GM12878 (cell line): Measurements from ENCODE around the gene PHOSPHO1. TPM values are rescaled to one million over a fixed set of nuclear protein-coding genes. Genes with fewer than 3 reads are reported as not detected.
A peak's percentile ranks its signal among the peaks of the same experiment; 100 is the strongest.

Source experiments
- ATAC-seq: fragments of 200-7000 bp; cut with Tn5 transposase; 3 replicates; pipeline ENCODE4 v1.9.1; 2020; ENCODE audit warnings: mild to moderate bottlenecking, moderate library complexity
- BruUV-seq: library from RNA; stranded (reverse); fragments of 400-500 nt; replicated peaks from 2 replicates; lab custom pipeline; 2021; lab: Mats Ljungman, UMichigan
- CTCF ChIA-PET: fragments of 300-600 bp; sonication (Branson Sonifier 250); formaldehyde crosslinking; extraction: SDS; loops from one replicate; lab custom pipeline; 2021; ENCODE audit warnings: inconsistent platforms; lab: Yijun Ruan, JAX
- POLR2A ChIA-PET: fragments of 350-600 bp; formaldehyde crosslinking; extraction: SDS; loops from one replicate; lab custom pipeline; 2021; ENCODE audit warnings: inconsistent platforms; lab: Charles Lee
- RAD21 ChIA-PET: fragments of 300-600 bp; sonication (Branson Sonifier 250); formaldehyde crosslinking; loops from one replicate; lab custom pipeline; 2023; ENCODE audit warnings: antibody characterized with exemption; ENCODE audit not compliant: unreplicated experiment; lab: Charles Lee
- SMC1A ChIA-PET: fragments of 300-600 bp; sonication (Branson Sonifier 250); formaldehyde crosslinking; loops from one replicate; lab custom pipeline; 2023; ENCODE audit not compliant: unreplicated experiment, uncharacterized antibody; lab: Charles Lee
- DNase-seq: peaks from one replicate; pipeline ENCODE4 v3.0.0-alpha.2; 2011; ENCODE audit warnings: low read depth, low spot score
- FAIRE-seq: peaks from 3 replicates; lab custom pipeline; 2011; peaks lifted over from hg19 to GRCh38; lab: Jason Lieb, UNC
- H2AFZ ChIP-seq: 2 replicates; pipeline ENCODE4 v1.6.0; 2011; ENCODE audit warnings: low read depth, low read length, control low read depth; ENCODE audit not compliant: control insufficient read depth
- H3K27ac ChIP-seq: 2 replicates; pipeline ENCODE4 v1.5.1; 2011; ENCODE audit warnings: control low read depth; ENCODE audit not compliant: control insufficient read depth, insufficient read depth
- H3K27me3 ChIP-seq, 2 experiments: replicated peaks in 1 of 2; 2 replicates each; pipeline versions ENCODE4 v1.6.0 to v1.6.1; 2011; ENCODE audit warnings: low read length in 1 of 2; ENCODE audit not compliant: control insufficient read depth in 2 of 2, insufficient read depth in 2 of 2
- H3K36me3 ChIP-seq, 2 experiments: 2 replicates each; pipeline ENCODE4 v1.5.1; 2011; ENCODE audit warnings: low read length in 1 of 2; ENCODE audit not compliant: control insufficient read depth in 2 of 2, insufficient read depth in 2 of 2
- H3K4me1 ChIP-seq: 2 replicates; pipeline ENCODE4 v1.6.1; 2011; ENCODE audit warnings: mild to moderate bottlenecking, low read length, moderate library complexity, mixed read lengths; ENCODE audit not compliant: control insufficient read depth, insufficient read depth
- H3K4me2 ChIP-seq: 2 replicates; pipeline ENCODE4 v1.6.0; 2011; ENCODE audit warnings: control low read depth; ENCODE audit not compliant: control insufficient read depth, insufficient read depth
- H3K4me3 ChIP-seq: fragments of 200-600 bp; sonication (generic); 2 replicates; pipeline ENCODE4 v1.5.1; 2016
- H3K79me2 ChIP-seq: 2 replicates; pipeline ENCODE4 v1.6.0; 2011; ENCODE audit warnings: low read length; ENCODE audit not compliant: control insufficient read depth, insufficient read depth
- H3K9ac ChIP-seq: 2 replicates; pipeline ENCODE4 v1.8.0; 2011; ENCODE audit warnings: low read length, control low read depth, mixed read lengths; ENCODE audit not compliant: control insufficient read depth, insufficient read depth
- H3K9me3 ChIP-seq: replicated peaks from 3 replicates; pipeline ENCODE4 v1.5.1; 2011; ENCODE audit warnings: mild to moderate bottlenecking, low read length; ENCODE audit not compliant: control insufficient read depth, insufficient read depth
- H4K20me1 ChIP-seq: 2 replicates; pipeline ENCODE4 v1.6.0; 2011; ENCODE audit not compliant: control insufficient read depth, insufficient read depth
- BMI1 ChIP-seq: fragments of 450-650 bp; IDR thresholded peaks from 2 replicates; pipeline ENCODE4 v1.6.1; 2016; ENCODE audit warnings: mild to moderate bottlenecking, moderate library complexity, borderline replicate concordance
- EED ChIP-seq: sonication (generic); IDR thresholded peaks from 2 replicates; pipeline ENCODE4 v1.6.1; 2016; ENCODE audit warnings: antibody characterized with exemption, low read depth
- ELK1 ChIP-seq: IDR thresholded peaks from 2 replicates; pipeline ENCODE4 v1.6.1; 2012; ENCODE audit warnings: low read depth, low read length, improper control_type of control experiment
- ESRRA ChIP-seq: IDR thresholded peaks from 2 replicates; pipeline ENCODE4 v1.6.1; 2012; ENCODE audit warnings: mild to moderate bottlenecking, low read length, improper control_type of control experiment
- HDAC2 ChIP-seq: fragments of 200-600 bp; sonication (generic); IDR thresholded peaks from 2 replicates; pipeline ENCODE4 v1.6.1; 2017
- NR2F1 ChIP-seq: fragments of 450-650 bp; conservative IDR thresholded peaks from 2 replicates; pipeline ENCODE4 v1.6.1; 2017; ENCODE audit warnings: mild to moderate bottlenecking
- PAX8 ChIP-seq: fragments of 450-650 bp; IDR thresholded peaks from 2 replicates; pipeline ENCODE4 v1.6.1; 2017; ENCODE audit warnings: mild to moderate bottlenecking, moderate library complexity
- PML ChIP-seq: IDR thresholded peaks from 2 replicates; pipeline ENCODE4 v1.6.1; 2012; ENCODE audit warnings: low read length, inconsistent platforms
- RBBP5 ChIP-seq: fragments of 200-600 bp; sonication (generic); conservative IDR thresholded peaks from 2 replicates; pipeline ENCODE4 v1.6.1; 2016
- SMC3 ChIP-seq: IDR thresholded peaks from 2 replicates; pipeline ENCODE4 v1.6.1; 2011; ENCODE audit warnings: low read length, improper control_type of control experiment, borderline replicate concordance
- SPI1 ChIP-seq: IDR thresholded peaks from 2 replicates; pipeline ENCODE4 v1.6.1; 2011; ENCODE audit warnings: low read depth, mild to moderate bottlenecking, low read length, moderate library complexity, borderline replicate concordance; ENCODE audit not compliant: insufficient read depth
- TCF12 ChIP-seq: IDR thresholded peaks from 2 replicates; pipeline ENCODE4 v1.6.1; 2011; ENCODE audit warnings: low read depth, mild to moderate bottlenecking, low read length
- WGBS: methylation state at CpG from one replicate; pipeline ENCODE4 v1.1.6; 2016; ENCODE audit warnings: low lambda C conversion rate; ENCODE audit not compliant: insufficient replicate concordance, insufficient coverage; ENCODE audit errors: missing lambda C conversion rate; 5-methylcytosine and 5-hydroxymethylcytosine counted together
- in situ Hi-C: fragments of 300-500 bp; cut with MboI; formaldehyde crosslinking; loops from 9 replicates; pipeline ENCODE4 v1.14.3; 2018; ENCODE audit warnings: mixed read lengths
- intact Hi-C: fragments of 100-400 bp; cut with micrococcal nuclease; formaldehyde crosslinking; loops from one replicate; pipeline ENCODE4 v1.14.2; 2022; ENCODE audit not compliant: unreplicated experiment
- polyA plus RNA-seq, 11 experiments: library from polyadenylated mRNA; depleted of rRNA in 4 of 11; unstranded in 6 of 11; stranded (reverse) in 5 of 11; fragments of >200 nt; fragmentation: Nextera tagmentation in 4 of 11; fragmentation: Illumina TruSeq in 1 of 11; extraction: Ambion mirVana in 4 of 11; extraction: Trizol in 1 of 11; gene quantifications; 1 replicate in 1 of 11; 2 replicates in 10 of 11; pipeline versions ENCODE4 v1.2.1 to v1.2.3, GENCODE V29; 2011 to 2016; ENCODE audit warnings: inconsistent platforms in 2 of 11, missing spikeins in 2 of 11, low read depth in 1 of 11
- total RNA-seq, 4 experiments: library from RNA; depleted of rRNA in 3 of 4; stranded (reverse); fragments of >200 nt in 3 of 4; fragmentation: Illumina TruSeq in 1 of 4; extraction: Trizol in 1 of 4; gene quantifications; 2 replicates each; pipeline versions ENCODE4 v1.2.1 to v1.2.3, GENCODE V29; 2013 to 2021
- TF ChIP-seq, protein P1 (sequence below): IDR thresholded peaks from 2 replicates; pipeline ENCODE4 v1.6.1; 2011; ENCODE audit warnings: mild to moderate bottlenecking, low read depth, low read length, moderate library complexity; ENCODE audit not compliant: insufficient replicate concordance

The PHOSPHO1 gene
- total and polyA plus RNA-seq, 10 of the 15 experiments (the other 5 are each of a cell fraction or from before 2014, with no cell fraction given), result 0.03 to 1.5 (median 0.16) TPM; not detected in 2

GRCh38 chr17:49183341-49183740, 47.2 kb downstream of the PHOSPHO1 start:
- no peak for FAIRE-seq
- no peak overlapping the region for H3K9ac ChIP-seq
- CTCF ChIA-PET, result interaction anchor here (1.4 to 7.4 kb wide), 3 partner anchors 31 to 107 kb away, joined by 5 to 178 read pairs (median 45); partner anchors contain the start of gene PHOSPHO1
- intact Hi-C loops, result no loop called here
- TF ChIP-seq PAX8, result no peak
- no peak for DNase-seq
- no peak overlapping the region for H3K27ac ChIP-seq
- no peaks in the 10 kb centered on the region for H3K36me3 ChIP-seq
- no peaks in the 10 kb centered on the region for H4K20me1 ChIP-seq
- H2AFZ ChIP-seq, result no peak overlapping the region
- in situ Hi-C loops, result no loop called here
- no peaks in the 10 kb centered on the region for H3K4me1 ChIP-seq
- POLR2A ChIA-PET, result interaction anchor here (1.4 kb wide), 1 partner anchor 35 kb away, joined by 4 read pairs; no protein-coding TSS in a partner anchor
- H3K4me2 ChIP-seq, result no peak overlapping the region
- no peak for ATAC-seq
- H3K9me3 ChIP-seq, result peaks cover 22% of the 10 kb centered on the region; the same call in 2 of the 3 replicates
- no peak overlapping the region for H3K4me3 ChIP-seq
- SMC1A ChIA-PET, result interaction anchor here (1.1 to 6.4 kb wide), 5 partner anchors 9 to 108 kb away, joined by 3 to 118 read pairs (median 3); partner anchors contain the start of gene PHOSPHO1
- no peaks in the 10 kb centered on the region for H3K79me2 ChIP-seq
- WGBS, result 40% methylated on average over 5 of the region's 5 CpGs
- BruUV-seq, result no TSS peak
- no peaks in the 10 kb centered on the region for H3K27me3 ChIP-seq
- RAD21 ChIA-PET, result interaction anchor here (4.8 to 5.9 kb wide), 2 partner anchors 30 to 43 kb away, joined by 27 to 72 read pairs; no protein-coding TSS in a partner anchor

GRCh38 chr17:49180998-49181635, 49.5 kb downstream of the PHOSPHO1 start:
- BruUV-seq, result no TSS peak
- in situ Hi-C loops (no loop called here), intact Hi-C loops (loop anchor here (1.0 kb wide), 1 partner anchor 46 kb away; no protein-coding TSS in a partner anchor)
- Histone ChIP-seq H2AFZ (no peak overlapping the region), H4K20me1 (no peaks in the 10 kb centered on the region), H3K4me1 (no peaks in the 10 kb centered on the region), H3K27ac (no peak overlapping the region)
- ChIA-PET RAD21 (interaction anchor here (0.8 to 5.9 kb wide), 13 partner anchors 9 to 545 kb away, joined by 3 to 72 read pairs (median 5); no protein-coding TSS in a partner anchor), POLR2A (interaction anchor here (1.3 to 1.7 kb wide), 2 partner anchors 13 to 41 kb away, joined by 4 to 7 read pairs; no protein-coding TSS in a partner anchor)
- 59% methylated on average over 6 of the region's 6 CpGs for WGBS
- TF ChIP-seq ESRRA, result no peak
- TF ChIP-seq PML, result no peak
- TF ChIP-seq RBBP5, result no peak
- no peak for TF ChIP-seq HDAC2
- TF ChIP-seq, protein P1, sequence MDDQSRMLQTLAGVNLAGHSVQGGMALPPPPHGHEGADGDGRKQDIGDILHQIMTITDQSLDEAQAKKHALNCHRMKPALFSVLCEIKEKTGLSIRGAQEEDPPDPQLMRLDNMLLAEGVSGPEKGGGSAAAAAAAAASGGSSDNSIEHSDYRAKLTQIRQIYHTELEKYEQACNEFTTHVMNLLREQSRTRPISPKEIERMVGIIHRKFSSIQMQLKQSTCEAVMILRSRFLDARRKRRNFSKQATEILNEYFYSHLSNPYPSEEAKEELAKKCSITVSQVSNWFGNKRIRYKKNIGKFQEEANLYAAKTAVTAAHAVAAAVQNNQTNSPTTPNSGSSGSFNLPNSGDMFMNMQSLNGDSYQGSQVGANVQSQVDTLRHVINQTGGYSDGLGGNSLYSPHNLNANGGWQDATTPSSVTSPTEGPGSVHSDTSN, result no peak
- TF ChIP-seq ELK1, result no peak
- peak; percentile 52; the same call in 1 of the 2 replicates for TF ChIP-seq SPI1
- TF ChIP-seq NR2F1, result 0 out of 2 replicates have a peak, but pooled peaks have one; percentile 11
- TF ChIP-seq SMC3, result no peak
- no peak for TF ChIP-seq TCF12
- no peak for TF ChIP-seq EED
- no peak for TF ChIP-seq BMI1
- TF ChIP-seq, all 136 proteins: peak for 2
- H3K9ac ChIP-seq, result no peak overlapping the region
- ATAC-seq (peak; percentile 46; the same call in 2 of the 3 replicates), FAIRE-seq (no peak), DNase-seq (no peak)
- ChIA-PET SMC1A (interaction anchor here (1.1 to 6.4 kb wide), 9 partner anchors 9 to 187 kb away, joined by 5 to 118 read pairs (median 14); partner anchors contain the start of genes ABI3, GNGT2 and PHOSPHO1), CTCF (interaction anchor here (0.6 to 7.4 kb wide), 18 partner anchors 9 to 296 kb away, joined by 3 to 178 read pairs (median 6); partner anchors contain the start of gene PHOSPHO1)
- H3K4me2 ChIP-seq, result no peak overlapping the region
- no peaks in the 10 kb centered on the region for H3K27me3 ChIP-seq
- no peaks in the 10 kb centered on the region for H3K79me2 ChIP-seq
- H3K9me3 ChIP-seq, result peaks cover 24% of the 10 kb centered on the region; the same call in 2 of the 3 replicates
- no peaks in the 10 kb centered on the region for H3K36me3 ChIP-seq
- H3K4me3 ChIP-seq, result no peak overlapping the region
